HG02970 (cell line): ENCODE results near the gene CD84.
"Not testable (repeated sequence)": the region's sequence is repeated elsewhere in the genome, so short reads cannot be mapped to it uniquely, and the experiment has no call there.

ENCODE experiments used
- ATAC-seq: cut with Tn5 transposase; IDR thresholded peaks from one replicate; pipeline ENCODE4 v1.9.1; 2021; ENCODE audit warnings: mild to moderate bottlenecking, moderate library complexity, moderate number of reproducible peaks; ENCODE audit not compliant: unreplicated experiment, low FRiP score

CD84 gene

GRCh38 chr1:160519642-160520435 is 59.5 kb downstream of the CD84 start:
- no peak for ATAC-seq

- ATAC-seq = not testable (repeated sequence)
These were observed 61.8 kb downstream of the CD84 start for GRCh38 chr1:160517519-160517918.

GRCh38 chr1:160515908-160516307 is 63.4 kb downstream of the CD84 start:
- ATAC-seq = not testable (repeated sequence)

- no peak for ATAC-seq
These were observed 74.6 kb downstream of the CD84 start for GRCh38 chr1:160504651-160505050.

- ATAC-seq = no peak
These were observed 76.2 kb downstream of the CD84 start for GRCh38 chr1:160503087-160503486.

GRCh38 chr1:160500321-160500990 is 78.8 kb downstream of the CD84 start:
- no peak for ATAC-seq

GRCh38 chr1:160499631-160500030 is 79.7 kb downstream of the CD84 start:
- no peak for ATAC-seq

- ATAC-seq = not testable (repeated sequence)
These were observed 80.8 kb downstream of the CD84 start for GRCh38 chr1:160498301-160499065.

- no peak for ATAC-seq
These were observed 83.0 kb downstream of the CD84 start for GRCh38 chr1:160496334-160496733.

GRCh38 chr1:160494620-160495019 is 84.7 kb downstream of the CD84 start:
- ATAC-seq = no peak

GRCh38 chr1:160492617-160493016 is 86.7 kb downstream of the CD84 start:
- no peak for ATAC-seq

GRCh38 chr1:160491981-160492380 is 87.3 kb downstream of the CD84 start:
- ATAC-seq = no peak
